BJ (cell line): ENCODE measurements around the gene TRABD2B. TPM values are rescaled to one million over a fixed set of nuclear protein-coding genes. Genes with fewer than 3 reads are reported as not detected.

ENCODE experiments used
- CTCF ChIA-PET: fragments of 350-600 bp; formaldehyde crosslinking; extraction: SDS; loops from one replicate; lab custom pipeline; 2021; ENCODE audit warnings: antibody characterized with exemption, inconsistent platforms; lab: Yijun Ruan, JAX
- POLR2A ChIA-PET: fragments of 300-600 bp; sonication (Branson Sonifier 250); formaldehyde crosslinking; extraction: SDS; loops from one replicate; lab custom pipeline; 2021; ENCODE audit warnings: antibody characterized with exemption; lab: Charles Lee
- DNase-seq: peaks from one replicate; pipeline ENCODE4 v3.0.0-alpha.2; 2011; ENCODE audit warnings: low read depth
- H3K27me3 ChIP-seq: 2 replicates; pipeline ENCODE4 v1.6.0; 2011; ENCODE audit warnings: low read length; ENCODE audit not compliant: control insufficient read depth, insufficient read depth
- H3K36me3 ChIP-seq: 2 replicates; pipeline ENCODE4 v1.5.1; 2011; ENCODE audit warnings: low read length; ENCODE audit not compliant: control insufficient read depth, insufficient read depth
- H3K4me3 ChIP-seq: 2 replicates; pipeline ENCODE4 v1.5.1; 2011; ENCODE audit warnings: low read depth, mild to moderate bottlenecking, control low read depth, low read length
- polyA plus RNA-seq: library from polyadenylated mRNA; depleted of rRNA; stranded (reverse); fragments of >200 nt; gene quantifications from 2 replicates; pipeline ENCODE4 v1.2.3, GENCODE V29; 2011
- TF ChIP-seq, protein P1 (sequence below): IDR thresholded peaks from 2 replicates; pipeline ENCODE4 v1.5.1; 2011; ENCODE audit warnings: low read depth, mild to moderate bottlenecking, control low read depth, inconsistent platforms, low read length, moderate library complexity; ENCODE audit not compliant: insufficient read depth

Gene TRABD2B
- polyA plus RNA-seq, 1 experiment: not detected

DNA sequence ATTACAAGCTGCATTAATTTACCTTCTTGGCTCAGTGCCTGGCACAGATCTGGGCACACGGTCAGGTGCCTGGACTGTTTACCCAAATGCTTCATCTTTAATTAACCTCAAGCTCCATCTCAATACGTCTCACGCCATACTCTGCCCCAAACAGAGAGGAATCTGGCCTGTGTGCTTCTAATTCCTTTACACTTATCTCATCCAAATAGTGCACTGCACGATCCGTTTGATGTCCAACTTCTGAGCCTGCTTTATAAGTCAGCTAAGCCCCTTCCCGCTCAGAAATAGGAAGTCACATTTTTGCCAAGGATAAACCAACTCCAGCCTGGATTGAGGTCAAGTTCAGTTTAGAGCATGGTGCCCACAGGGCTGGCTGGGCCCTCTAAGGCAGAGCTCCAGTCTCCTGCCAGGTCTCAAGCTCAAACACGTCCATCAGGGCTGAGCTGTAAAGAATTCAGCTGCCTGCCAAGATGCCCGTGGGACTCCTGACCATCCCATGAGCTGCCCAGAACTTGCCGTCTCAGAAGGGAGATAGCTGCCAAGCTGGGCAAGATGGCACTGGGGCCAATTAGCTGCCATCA is 233.5 kb downstream of the TRABD2B start:
- TF ChIP-seq, protein P1, sequence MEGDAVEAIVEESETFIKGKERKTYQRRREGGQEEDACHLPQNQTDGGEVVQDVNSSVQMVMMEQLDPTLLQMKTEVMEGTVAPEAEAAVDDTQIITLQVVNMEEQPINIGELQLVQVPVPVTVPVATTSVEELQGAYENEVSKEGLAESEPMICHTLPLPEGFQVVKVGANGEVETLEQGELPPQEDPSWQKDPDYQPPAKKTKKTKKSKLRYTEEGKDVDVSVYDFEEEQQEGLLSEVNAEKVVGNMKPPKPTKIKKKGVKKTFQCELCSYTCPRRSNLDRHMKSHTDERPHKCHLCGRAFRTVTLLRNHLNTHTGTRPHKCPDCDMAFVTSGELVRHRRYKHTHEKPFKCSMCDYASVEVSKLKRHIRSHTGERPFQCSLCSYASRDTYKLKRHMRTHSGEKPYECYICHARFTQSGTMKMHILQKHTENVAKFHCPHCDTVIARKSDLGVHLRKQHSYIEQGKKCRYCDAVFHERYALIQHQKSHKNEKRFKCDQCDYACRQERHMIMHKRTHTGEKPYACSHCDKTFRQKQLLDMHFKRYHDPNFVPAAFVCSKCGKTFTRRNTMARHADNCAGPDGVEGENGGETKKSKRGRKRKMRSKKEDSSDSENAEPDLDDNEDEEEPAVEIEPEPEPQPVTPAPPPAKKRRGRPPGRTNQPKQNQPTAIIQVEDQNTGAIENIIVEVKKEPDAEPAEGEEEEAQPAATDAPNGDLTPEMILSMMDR: no peak
- Histone ChIP-seq H3K4me3 (no peak overlapping the region), H3K36me3 (no peaks in the 10 kb centered on the region), H3K27me3 (no peaks in the 10 kb centered on the region)
- CTCF ChIA-PET: interaction anchor here (1.3 kb wide), 1 partner anchor 37 kb away, joined by 7 read pairs; no protein-coding TSS in a partner anchor
- POLR2A ChIA-PET: no interaction called here
- no peak for DNase-seq

DNA sequence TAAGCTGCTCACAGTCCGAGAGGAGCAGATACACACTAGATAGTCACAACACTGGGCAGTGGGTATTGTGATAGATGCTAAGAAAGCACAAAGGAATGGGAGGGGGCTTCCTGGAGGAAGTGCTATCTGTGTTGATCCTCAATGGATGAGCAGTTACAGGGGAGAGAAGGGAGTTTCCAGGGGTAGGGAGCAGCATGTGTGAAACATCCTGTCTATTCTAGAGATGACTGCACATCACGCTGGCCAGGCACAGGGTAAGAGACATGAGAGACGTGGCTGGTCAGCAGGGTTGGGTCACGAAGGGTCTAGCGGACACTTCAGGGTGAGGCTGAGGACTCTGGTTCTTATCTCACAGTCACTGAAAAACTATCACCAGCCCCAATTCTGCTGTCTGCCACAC is 235.2 kb downstream of the TRABD2B start:
- ChIA-PET CTCF (no interaction called here), POLR2A (no interaction called here)
- TF ChIP-seq, protein P1: no peak
- Histone ChIP-seq H3K36me3 (no peaks in the 10 kb centered on the region), H3K4me3 (no peak overlapping the region), H3K27me3 (no peaks in the 10 kb centered on the region)
- DNase-seq: no peak

DNA sequence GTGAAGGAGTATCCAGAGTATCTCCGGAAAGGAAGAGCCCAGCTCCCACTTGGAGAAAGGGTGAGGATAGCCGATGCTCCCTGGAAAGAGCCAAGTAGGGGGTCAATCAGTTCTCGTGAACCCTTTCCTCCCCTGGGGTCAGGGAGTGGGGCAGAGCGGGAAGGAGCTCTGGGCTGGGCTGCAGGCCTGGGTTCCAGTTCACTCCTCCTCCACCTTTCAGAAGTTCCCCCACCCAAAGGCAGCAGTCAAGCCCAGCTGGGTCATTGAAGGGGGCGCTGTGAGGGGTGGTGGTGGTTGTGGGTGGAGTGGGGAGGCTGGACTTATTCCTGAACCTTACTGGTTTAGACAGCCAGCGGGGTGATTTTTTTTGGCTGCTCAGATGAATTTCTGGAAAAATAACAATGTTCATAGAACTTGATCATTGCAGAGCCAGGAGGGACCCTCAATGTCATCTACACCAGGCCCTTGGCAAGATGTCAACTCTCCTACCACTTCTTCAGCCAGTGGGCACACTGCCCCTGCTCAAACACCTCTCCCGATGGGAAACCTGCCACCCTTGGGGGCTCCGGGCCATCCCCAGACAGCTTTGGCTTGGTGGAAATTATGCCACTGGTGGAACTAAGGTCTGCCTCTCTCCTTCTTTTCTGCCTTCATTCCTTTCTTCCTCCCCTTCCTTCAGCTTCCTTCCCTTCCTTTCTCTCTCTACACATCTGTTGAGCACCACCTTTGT is 235.8 kb downstream of the TRABD2B start:
- ChIA-PET CTCF (no interaction called here), POLR2A (no interaction called here)
- DNase-seq: no peak

DNA sequence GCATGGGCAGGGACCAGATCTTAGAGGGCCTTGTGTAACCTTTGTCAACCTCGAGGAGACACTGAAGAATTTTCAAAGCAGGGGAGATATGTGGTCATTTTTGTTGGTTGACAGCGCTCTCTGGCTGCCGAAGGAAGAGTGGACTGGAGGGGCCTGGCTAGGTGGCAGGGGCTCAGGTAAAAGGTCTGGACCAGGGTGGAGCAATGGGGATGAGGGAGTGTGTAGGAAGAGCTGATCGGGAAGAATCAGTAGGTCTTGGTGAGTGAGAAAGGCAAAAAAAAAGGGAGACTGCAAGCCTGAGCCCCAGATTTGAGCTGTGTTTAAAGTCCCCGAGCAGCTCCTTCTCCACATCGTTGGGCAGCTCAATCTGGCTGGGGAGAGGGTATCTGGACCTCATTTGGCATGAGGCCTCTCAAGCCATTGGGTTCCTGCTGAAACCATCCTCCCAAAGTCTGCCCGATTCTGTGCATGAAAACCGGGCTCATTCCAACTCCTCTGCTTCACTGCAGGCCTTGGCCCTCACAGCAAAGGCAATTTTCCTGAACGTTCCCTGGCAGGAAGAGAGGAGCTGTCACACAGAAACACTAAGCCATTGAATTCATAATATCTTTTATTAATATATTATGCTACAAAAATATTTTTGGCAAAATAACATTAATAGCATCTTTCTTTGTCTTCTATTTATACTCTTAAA is 237.1 kb downstream of the TRABD2B start:
- Histone ChIP-seq H3K36me3 (no peaks in the 10 kb centered on the region), H3K27me3 (no peaks in the 10 kb centered on the region), H3K4me3 (no peak overlapping the region)
- CTCF ChIA-PET: no interaction called here
- TF ChIP-seq, protein P1: no peak
- no peak for DNase-seq
- POLR2A ChIA-PET: no interaction called here

More for the DNA sequence above, 235.8 kb downstream of the TRABD2B start:
- no peaks in the 10 kb centered on the region for H3K27me3 ChIP-seq
- no peaks in the 10 kb centered on the region for H3K36me3 ChIP-seq
- no peak overlapping the region for H3K4me3 ChIP-seq
- TF ChIP-seq, protein P1: no peak

DNA sequence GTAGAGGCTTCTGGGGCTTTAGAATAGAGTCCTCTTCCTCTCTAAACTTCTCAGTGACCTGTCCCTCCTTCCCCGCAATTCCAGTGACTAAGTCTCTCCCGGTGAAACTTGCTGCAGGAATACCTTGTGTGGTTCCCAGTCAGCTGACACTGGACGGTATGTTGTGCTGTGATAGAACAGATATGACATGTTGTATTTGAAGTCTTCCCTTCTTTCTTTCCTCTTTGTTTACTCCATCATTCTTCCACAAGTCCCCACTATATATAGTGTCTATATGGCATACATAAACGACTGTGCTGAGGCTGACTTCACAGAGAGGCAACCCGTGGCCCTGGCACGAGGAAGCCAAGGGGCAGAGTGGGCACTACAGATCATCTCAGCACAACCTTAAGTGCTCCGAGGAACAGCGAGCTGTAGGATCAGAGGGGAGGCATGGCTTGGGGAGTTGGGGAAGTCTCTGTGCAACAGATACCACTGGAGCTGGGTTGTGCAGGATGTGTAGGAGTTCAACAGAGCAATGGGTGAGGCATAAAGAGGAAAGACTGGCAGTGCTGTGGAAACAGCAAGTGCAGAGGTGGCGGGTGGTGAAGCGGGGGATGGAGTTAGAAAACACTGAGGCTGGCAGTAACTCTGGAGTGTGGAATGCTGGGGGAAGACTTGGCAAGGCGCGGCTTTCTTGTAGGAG is 237.8 kb downstream of the TRABD2B start:
- no peak for DNase-seq
- ChIA-PET CTCF (no interaction called here), POLR2A (no interaction called here)
- TF ChIP-seq, protein P1: no peak
- H3K27me3 ChIP-seq: no peaks in the 10 kb centered on the region
- no peak overlapping the region for H3K4me3 ChIP-seq
- no peaks in the 10 kb centered on the region for H3K36me3 ChIP-seq
